Endothelial cell (in vitro differentiated cells): ENCODE measurements around the gene AP4E1. TPM values are rescaled to one million over a fixed set of nuclear protein-coding genes. Genes with fewer than 3 reads are reported as not detected.
"Not testable (repeated sequence)": the region's sequence is repeated elsewhere in the genome, so short reads cannot be mapped to it uniquely, and the experiment has no call there.

Experiments
- DNase-seq: peaks from one replicate; pipeline ENCODE4 v3.0.0; 2021; ENCODE audit warnings: low spot score
- H3K27ac Mint-ChIP-seq: one replicate; pipeline ENCODE4 v1.8.0; 2021; ENCODE audit warnings: mixed read lengths, inconsistent platforms; ENCODE audit not compliant: unreplicated experiment
- H3K27me3 Mint-ChIP-seq: one replicate; pipeline ENCODE4 v1.8.0; 2021; ENCODE audit warnings: mild to moderate bottlenecking, moderate library complexity, mixed read lengths, inconsistent platforms; ENCODE audit not compliant: unreplicated experiment
- H3K36me3 Mint-ChIP-seq: one replicate; pipeline ENCODE4 v1.8.0; 2021; ENCODE audit warnings: mild to moderate bottlenecking, low read depth, mixed read lengths, inconsistent platforms; ENCODE audit not compliant: unreplicated experiment
- H3K4me1 Mint-ChIP-seq: one replicate; pipeline ENCODE4 v1.8.0; 2021; ENCODE audit warnings: mild to moderate bottlenecking, mixed read lengths, inconsistent platforms; ENCODE audit not compliant: unreplicated experiment
- H3K4me3 Mint-ChIP-seq: one replicate; pipeline ENCODE4 v1.8.0; 2021; ENCODE audit warnings: mild to moderate bottlenecking, mixed read lengths, inconsistent platforms; ENCODE audit not compliant: unreplicated experiment
- H3K9me3 Mint-ChIP-seq: one replicate; pipeline ENCODE4 v1.8.0; 2021; ENCODE audit warnings: mixed read lengths, inconsistent platforms; ENCODE audit not compliant: unreplicated experiment
- total RNA-seq: library from RNA; stranded (reverse); fragmentation: NEBNext Ultra II Directional; extraction: Animal tissue kit (Norgen Biotek cat#: 25700); gene quantifications from one replicate; pipeline ENCODE4 v1.2.1, GENCODE V29; 2021; ENCODE audit not compliant: unreplicated experiment
- TF ChIP-seq, protein P1 (sequence below): fragments of 200-600 bp; sonication (generic); IDR thresholded peaks from one replicate; pipeline ENCODE4 v1.5.0; 2021; ENCODE audit warnings: antibody characterized with exemption; ENCODE audit not compliant: unreplicated experiment

AP4E1 gene
- total RNA-seq, 1 donor from 2014 or later: 7.4 TPM

DNA sequence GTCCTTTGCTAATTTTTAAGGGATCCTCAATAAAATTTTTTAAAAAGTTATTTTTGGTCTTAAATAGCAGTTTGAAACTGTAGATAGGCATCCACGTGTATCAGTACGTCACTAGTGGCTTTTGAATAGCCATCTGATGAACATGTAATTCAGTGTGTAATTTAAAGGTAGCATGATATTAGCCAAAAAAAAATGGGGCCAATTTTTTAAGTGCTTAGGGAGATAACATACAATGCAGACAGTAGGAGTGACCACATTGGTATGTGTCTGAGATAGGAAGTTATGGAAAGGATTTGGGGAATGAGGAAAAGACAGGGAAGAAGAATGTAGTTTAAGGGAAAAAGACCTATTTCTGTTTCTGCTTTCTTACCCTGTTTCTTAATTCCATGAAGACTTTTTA lies 2.5 kb downstream of the AP4E1 start:
- H3K36me3 Mint-ChIP-seq: peaks cover 8% of the 10 kb centered on the region
- no peak overlapping the region for H3K4me3 Mint-ChIP-seq
- H3K9me3 Mint-ChIP-seq: no peaks in the 10 kb centered on the region
- peaks cover 8% of the 10 kb centered on the region for H3K4me1 Mint-ChIP-seq
- TF ChIP-seq, protein P1, sequence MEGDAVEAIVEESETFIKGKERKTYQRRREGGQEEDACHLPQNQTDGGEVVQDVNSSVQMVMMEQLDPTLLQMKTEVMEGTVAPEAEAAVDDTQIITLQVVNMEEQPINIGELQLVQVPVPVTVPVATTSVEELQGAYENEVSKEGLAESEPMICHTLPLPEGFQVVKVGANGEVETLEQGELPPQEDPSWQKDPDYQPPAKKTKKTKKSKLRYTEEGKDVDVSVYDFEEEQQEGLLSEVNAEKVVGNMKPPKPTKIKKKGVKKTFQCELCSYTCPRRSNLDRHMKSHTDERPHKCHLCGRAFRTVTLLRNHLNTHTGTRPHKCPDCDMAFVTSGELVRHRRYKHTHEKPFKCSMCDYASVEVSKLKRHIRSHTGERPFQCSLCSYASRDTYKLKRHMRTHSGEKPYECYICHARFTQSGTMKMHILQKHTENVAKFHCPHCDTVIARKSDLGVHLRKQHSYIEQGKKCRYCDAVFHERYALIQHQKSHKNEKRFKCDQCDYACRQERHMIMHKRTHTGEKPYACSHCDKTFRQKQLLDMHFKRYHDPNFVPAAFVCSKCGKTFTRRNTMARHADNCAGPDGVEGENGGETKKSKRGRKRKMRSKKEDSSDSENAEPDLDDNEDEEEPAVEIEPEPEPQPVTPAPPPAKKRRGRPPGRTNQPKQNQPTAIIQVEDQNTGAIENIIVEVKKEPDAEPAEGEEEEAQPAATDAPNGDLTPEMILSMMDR: no peak
- H3K27me3 Mint-ChIP-seq: peaks cover 3% of the 10 kb centered on the region
- no peak for DNase-seq
- no peak overlapping the region for H3K27ac Mint-ChIP-seq

DNA sequence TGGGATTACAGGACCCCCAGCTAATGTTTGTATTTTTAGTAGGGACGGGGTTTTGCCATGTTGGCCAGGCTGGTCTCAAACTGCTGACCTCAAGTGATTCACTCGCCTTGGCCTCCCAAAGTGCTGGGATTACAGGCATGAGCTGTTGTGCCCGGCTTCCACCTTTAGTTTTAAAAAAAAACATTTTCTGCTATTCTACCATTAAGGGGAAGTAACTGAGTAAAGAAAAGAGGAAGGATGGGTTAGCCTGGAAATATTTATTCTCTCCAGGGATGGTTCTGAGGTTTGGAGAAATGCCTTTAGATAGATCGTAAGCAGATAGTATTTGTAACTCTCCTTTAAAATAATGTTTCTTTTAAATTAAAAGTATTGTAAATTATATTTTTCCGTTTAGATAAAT lies 3.1 kb downstream of the AP4E1 start:
- Mint-ChIP-seq H3K4me3 (no peak overlapping the region), H3K27ac (no peak overlapping the region), H3K4me1 (peaks cover 8% of the 10 kb centered on the region), H3K9me3 (no peaks in the 10 kb centered on the region), H3K36me3 (peaks cover 8% of the 10 kb centered on the region), H3K27me3 (peaks cover 3% of the 10 kb centered on the region)
- TF ChIP-seq, protein P1: no peak
- no peak for DNase-seq

DNA sequence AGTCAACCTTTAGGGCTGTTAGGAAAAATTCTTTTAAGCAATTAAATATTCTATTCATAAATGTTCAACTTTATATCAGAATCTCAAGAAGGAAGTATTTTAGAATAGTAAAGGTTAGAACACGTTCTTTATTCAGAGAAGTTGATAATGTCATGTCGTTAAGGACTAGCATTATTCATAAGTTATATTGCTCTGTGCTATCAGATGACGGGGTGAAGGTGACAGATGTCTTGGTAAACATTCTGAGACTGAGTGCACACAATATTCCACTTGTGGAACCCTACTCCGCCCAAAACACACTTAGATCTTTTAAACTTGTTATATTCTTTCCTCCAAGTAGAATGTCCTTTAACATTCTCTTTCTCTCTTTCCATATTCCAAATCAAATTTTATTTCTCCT lies 7.9 kb downstream of the AP4E1 start:
- Mint-ChIP-seq H3K4me3 (no peak overlapping the region), H3K9me3 (no peaks in the 10 kb centered on the region), H3K36me3 (no peaks in the 10 kb centered on the region), H3K4me1 (no peaks in the 10 kb centered on the region), H3K27ac (no peak overlapping the region), H3K27me3 (no peaks in the 10 kb centered on the region)
- TF ChIP-seq, protein P1: no peak
- no peak for DNase-seq

DNA sequence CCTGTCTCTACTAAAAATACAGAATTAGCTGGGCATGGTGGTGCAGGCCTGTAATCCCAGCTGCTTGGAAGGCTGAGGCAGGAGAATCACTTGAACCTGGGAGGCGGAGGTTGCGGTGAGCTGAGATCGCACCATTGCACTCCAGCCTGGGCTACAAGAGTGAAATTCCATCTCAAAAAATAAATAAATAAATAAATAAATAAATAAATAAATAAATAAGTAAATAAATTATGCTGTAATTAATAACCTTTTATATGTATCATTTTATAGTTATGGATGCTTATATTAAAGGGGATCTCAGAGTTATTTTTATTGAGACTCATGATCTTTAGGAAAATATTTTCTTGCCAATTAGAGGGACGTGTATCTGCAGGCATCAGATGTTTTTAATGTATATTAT lies 10.9 kb downstream of the AP4E1 start:
- not testable (repeated sequence) for H3K4me1 Mint-ChIP-seq, H3K9me3 Mint-ChIP-seq, H3K27me3 Mint-ChIP-seq, DNase-seq, H3K27ac Mint-ChIP-seq, H3K4me3 Mint-ChIP-seq, H3K36me3 Mint-ChIP-seq

DNA sequence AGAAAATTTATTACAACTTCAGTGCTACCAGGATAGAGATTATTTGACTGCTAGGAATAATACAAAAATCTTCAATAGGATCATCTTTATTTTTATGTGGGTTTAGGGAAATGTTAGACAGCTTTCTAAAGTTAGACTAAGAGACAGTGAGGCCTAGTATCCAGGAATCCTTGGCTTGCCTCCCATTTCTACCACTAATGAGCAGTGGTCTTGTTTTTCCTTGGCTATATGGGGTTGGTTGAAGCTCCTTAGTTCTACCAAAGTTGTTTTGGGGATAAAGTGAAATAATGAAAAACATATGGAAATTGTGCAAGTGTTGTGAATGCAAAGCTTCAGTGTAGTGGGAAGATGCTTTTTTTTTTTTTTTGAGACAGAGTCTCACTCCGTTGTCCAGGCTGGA lies 16.8 kb downstream of the AP4E1 start:
- H3K9me3 Mint-ChIP-seq: no peaks in the 10 kb centered on the region
- H3K4me3 Mint-ChIP-seq: no peak overlapping the region
- H3K36me3 Mint-ChIP-seq: peaks cover 7% of the 10 kb centered on the region
- no peak for DNase-seq
- TF ChIP-seq, protein P1: no peak
- H3K27me3 Mint-ChIP-seq: no peaks in the 10 kb centered on the region
- no peaks in the 10 kb centered on the region for H3K4me1 Mint-ChIP-seq
- H3K27ac Mint-ChIP-seq: no peak overlapping the region

DNA sequence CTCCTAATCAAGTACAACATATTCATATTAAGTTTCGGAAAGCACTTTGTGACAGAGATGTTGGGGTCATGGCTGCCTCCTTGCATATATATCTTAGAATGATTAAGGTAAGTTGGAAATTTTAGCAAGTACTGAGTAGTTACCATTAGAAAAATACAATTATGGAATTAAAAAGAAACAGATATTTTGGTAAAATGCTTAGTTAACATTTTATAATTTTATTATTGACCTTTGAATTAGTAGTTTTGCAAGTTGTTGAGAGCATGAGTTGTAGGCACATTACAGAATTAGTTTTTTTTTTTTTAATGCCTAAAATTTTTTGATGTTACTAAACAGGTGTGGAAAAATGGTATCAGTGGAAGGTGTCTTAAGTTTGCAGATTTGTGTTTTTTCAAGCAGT lies 20.6 kb downstream of the AP4E1 start:
- Mint-ChIP-seq H3K4me3 (no peak overlapping the region), H3K9me3 (no peaks in the 10 kb centered on the region), H3K27me3 (no peaks in the 10 kb centered on the region), H3K4me1 (no peaks in the 10 kb centered on the region), H3K27ac (peak overlapping the region; percentile 9), H3K36me3 (peaks cover 7% of the 10 kb centered on the region)
- DNase-seq: no peak
- TF ChIP-seq, protein P1: no peak
